Measurements from ENCODE around the gene APBA2. TPM values are rescaled to one million over a fixed set of nuclear protein-coding genes. Genes with fewer than 3 reads are reported as not detected.

APBA2 gene
- total and polyA plus RNA-seq, 10 of the 15 experiments (the other 5 are each of a cell fraction or from before 2014, with no cell fraction given) = 0.06 to 0.26 (median 0.07) TPM; not detected in 7

DNA sequence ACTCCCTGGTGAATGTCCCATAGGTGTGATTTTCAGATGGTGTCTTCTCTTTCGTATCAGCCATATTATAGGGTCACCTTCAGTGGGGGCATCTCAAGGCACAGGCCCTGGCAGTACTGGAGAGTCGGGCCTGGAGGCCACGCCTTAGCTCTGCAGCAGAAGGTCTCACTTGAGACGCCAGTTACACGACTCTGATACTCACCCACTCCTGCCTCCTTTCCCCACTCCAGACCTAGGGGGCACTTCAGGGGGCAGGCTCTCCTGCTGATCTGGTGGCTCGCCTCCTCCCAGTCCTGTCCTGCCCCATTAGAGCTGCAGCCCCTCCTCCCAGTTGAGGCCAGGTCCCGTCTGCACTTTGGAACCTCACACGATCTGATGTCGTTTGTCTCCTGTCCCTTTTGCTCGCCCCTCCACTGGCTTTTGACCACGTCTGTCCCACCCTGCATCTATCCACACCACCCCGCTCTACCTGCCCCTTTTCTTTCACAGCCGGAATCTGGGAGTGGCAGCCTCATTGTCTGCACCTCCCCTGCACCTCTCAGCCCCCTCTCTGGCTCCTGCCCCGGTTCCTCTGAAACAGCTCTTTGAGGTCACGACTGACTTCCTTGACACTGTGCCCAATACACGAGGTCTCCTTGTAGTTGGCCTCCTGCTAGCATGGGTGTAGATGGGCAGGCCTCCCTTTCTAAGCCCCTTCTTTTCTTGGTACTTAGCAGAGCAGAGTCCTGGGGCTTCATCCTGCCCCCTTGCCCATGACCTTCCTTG, 201.9 kb downstream of the APBA2 start:
- ATAC-seq = no peak
- intact Hi-C loops (cut with micrococcal nuclease; ENCODE audit: unreplicated experiment) (no loop called here), in situ Hi-C loops (cut with MboI) (no loop called here)
- no peak for DNase-seq (ENCODE audit: low read depth, low spot score)
- Histone ChIP-seq H2AFZ (ENCODE audit: control insufficient read depth, low read depth, low read length) (no peak overlapping the region), H3K9me3 (replicated peaks; ENCODE audit: control insufficient read depth, insufficient read depth, low read length) (no peaks in the 10 kb centered on the region), H3K27ac (ENCODE audit: control insufficient read depth, insufficient read depth) (no peak overlapping the region), H3K4me2 (ENCODE audit: control insufficient read depth, insufficient read depth) (no peak overlapping the region), H3K36me3 (ENCODE audit: control insufficient read depth in 2 of 2, insufficient read depth in 2 of 2, low read length in 1 of 2) (no peaks in the 10 kb centered on the region), H4K20me1 (ENCODE audit: control insufficient read depth, insufficient read depth) (no peaks in the 10 kb centered on the region), H3K79me2 (ENCODE audit: control insufficient read depth, insufficient read depth, low read length) (no peaks in the 10 kb centered on the region), H3K27me3 (replicated peaks in 1 of 2; ENCODE audit: control insufficient read depth in 2 of 2, insufficient read depth in 2 of 2, low read length in 1 of 2) (no peaks in the 10 kb centered on the region), H3K9ac (ENCODE audit: control insufficient read depth, insufficient read depth, low read length) (no peak overlapping the region), H3K4me1 (ENCODE audit: control insufficient read depth, insufficient read depth, low read length) (no peaks in the 10 kb centered on the region), H3K4me3 (no peak overlapping the region)
- RAD21 ChIA-PET (ENCODE audit: unreplicated experiment) = no interaction called here
- SMC1A ChIA-PET (ENCODE audit: uncharacterized antibody, unreplicated experiment) = no interaction called here
- BruUV-seq (replicated peaks) = no TSS peak
- POLR2A ChIA-PET = no interaction called here
- WGBS (ENCODE audit: insufficient coverage, insufficient replicate concordance, low lambda C conversion rate, missing lambda C conversion rate) = 5% methylated on average over 16 of the region's 16 CpGs
- FAIRE-seq = no peak
- CTCF ChIA-PET = interaction anchor here (0.6 to 1.2 kb wide), 2 partner anchors 15 to 22 kb away, joined by 3 to 4 read pairs; no protein-coding TSS in a partner anchor
- TF ChIP-seq, protein P1, sequence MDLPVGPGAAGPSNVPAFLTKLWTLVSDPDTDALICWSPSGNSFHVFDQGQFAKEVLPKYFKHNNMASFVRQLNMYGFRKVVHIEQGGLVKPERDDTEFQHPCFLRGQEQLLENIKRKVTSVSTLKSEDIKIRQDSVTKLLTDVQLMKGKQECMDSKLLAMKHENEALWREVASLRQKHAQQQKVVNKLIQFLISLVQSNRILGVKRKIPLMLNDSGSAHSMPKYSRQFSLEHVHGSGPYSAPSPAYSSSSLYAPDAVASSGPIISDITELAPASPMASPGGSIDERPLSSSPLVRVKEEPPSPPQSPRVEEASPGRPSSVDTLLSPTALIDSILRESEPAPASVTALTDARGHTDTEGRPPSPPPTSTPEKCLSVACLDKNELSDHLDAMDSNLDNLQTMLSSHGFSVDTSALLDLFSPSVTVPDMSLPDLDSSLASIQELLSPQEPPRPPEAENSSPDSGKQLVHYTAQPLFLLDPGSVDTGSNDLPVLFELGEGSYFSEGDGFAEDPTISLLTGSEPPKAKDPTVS (IDR thresholded peaks at IDR 0.05; ENCODE audit: low read depth, low read length) = no peak
- no peak for TF ChIP-seq HDAC2 (IDR thresholded peaks at IDR 0.05)
- TF ChIP-seq HCFC1 (IDR thresholded peaks at IDR 0.05; ENCODE audit: low read length) = no peak
- TF ChIP-seq SMARCA5 (IDR thresholded peaks at IDR 0.05) = no peak
- TF ChIP-seq, protein P2, sequence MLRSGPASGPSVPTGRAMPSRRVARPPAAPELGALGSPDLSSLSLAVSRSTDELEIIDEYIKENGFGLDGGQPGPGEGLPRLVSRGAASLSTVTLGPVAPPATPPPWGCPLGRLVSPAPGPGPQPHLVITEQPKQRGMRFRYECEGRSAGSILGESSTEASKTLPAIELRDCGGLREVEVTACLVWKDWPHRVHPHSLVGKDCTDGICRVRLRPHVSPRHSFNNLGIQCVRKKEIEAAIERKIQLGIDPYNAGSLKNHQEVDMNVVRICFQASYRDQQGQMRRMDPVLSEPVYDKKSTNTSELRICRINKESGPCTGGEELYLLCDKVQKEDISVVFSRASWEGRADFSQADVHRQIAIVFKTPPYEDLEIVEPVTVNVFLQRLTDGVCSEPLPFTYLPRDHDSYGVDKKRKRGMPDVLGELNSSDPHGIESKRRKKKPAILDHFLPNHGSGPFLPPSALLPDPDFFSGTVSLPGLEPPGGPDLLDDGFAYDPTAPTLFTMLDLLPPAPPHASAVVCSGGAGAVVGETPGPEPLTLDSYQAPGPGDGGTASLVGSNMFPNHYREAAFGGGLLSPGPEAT (IDR thresholded peaks at IDR 0.05; ENCODE audit: low read depth) = no peak
- TF ChIP-seq CBX3 (IDR thresholded peaks at IDR 0.05; ENCODE audit: borderline replicate concordance, low read depth) = no peak
